IMR-90 (cell line): Measurements from ENCODE around the gene FUCA2. TPM values are rescaled to one million over a fixed set of nuclear protein-coding genes. Genes with fewer than 3 reads are reported as not detected.
"Not testable (repeated sequence)": the region's sequence is repeated elsewhere in the genome, so short reads cannot be mapped to it uniquely, and the experiment has no call there.

Experiments
- ATAC-seq: fragments of 200-7000 bp; cut with Tn5 transposase; 2 replicates; pipeline ENCODE4 v1.9.1; 2020; ENCODE audit warnings: low read depth, mild to moderate bottlenecking, moderate library complexity
- BruUV-seq: library from RNA; stranded (reverse); fragments of 400-500 nt; replicated peaks from 2 replicates; lab custom pipeline; 2021; lab: Mats Ljungman, UMichigan
- CTCF ChIA-PET: fragments of 300-600 bp; formaldehyde crosslinking; extraction: SDS; loops from one replicate; lab custom pipeline; 2021; ENCODE audit warnings: antibody characterized with exemption; lab: Yijun Ruan, JAX
- POLR2A ChIA-PET: fragments of 300-600 bp; sonication (Branson Sonifier 250); formaldehyde crosslinking; loops from one replicate; lab custom pipeline; 2022; ENCODE audit warnings: antibody characterized with exemption; ENCODE audit not compliant: unreplicated experiment; lab: Charles Lee
- DNase-seq: peaks from one replicate; pipeline ENCODE4 v3.0.0; 2013
- H2AFZ ChIP-seq: replicated peaks from 2 replicates; pipeline ENCODE3; 2013; ENCODE audit warnings: low read length, mild to moderate bottlenecking; ENCODE audit not compliant: poor library complexity
- H2AK5ac ChIP-seq: 2 replicates; pipeline ENCODE4 v1.6.1; 2013; ENCODE audit warnings: low read depth, low read length, inconsistent platforms
- H2AK9ac ChIP-seq: replicated peaks from 2 replicates; pipeline ENCODE3; 2013; ENCODE audit warnings: mild to moderate bottlenecking, low read depth, low read length, moderate library complexity; ENCODE audit not compliant: poor library complexity
- H2BK120ac ChIP-seq: 2 replicates; pipeline ENCODE4 v1.6.1; 2013; ENCODE audit warnings: low read depth, low read length, inconsistent platforms
- H2BK15ac ChIP-seq: 3 replicates; pipeline ENCODE4 v1.6.1; 2013; ENCODE audit warnings: low read depth, low read length, inconsistent platforms
- H2BK20ac ChIP-seq: 2 replicates; pipeline ENCODE4 v1.6.1; 2013; ENCODE audit warnings: low read depth, mild to moderate bottlenecking, inconsistent platforms, low read length, moderate library complexity
- H2BK5ac ChIP-seq: 2 replicates; pipeline ENCODE4 v1.6.1; 2013; ENCODE audit warnings: mild to moderate bottlenecking, low read depth, low read length, inconsistent platforms; ENCODE audit not compliant: poor library complexity, severe bottlenecking
- H3K14ac ChIP-seq: replicated peaks from 2 replicates; pipeline ENCODE4 v1.6.1; 2013; ENCODE audit warnings: low read depth, low read length, inconsistent platforms
- H3K18ac ChIP-seq: 2 replicates; pipeline ENCODE4 v1.6.1; 2013; ENCODE audit warnings: low read depth, low read length, control low read depth
- H3K23ac ChIP-seq: 2 replicates; pipeline ENCODE4 v1.6.1; 2013; ENCODE audit warnings: low read depth, low read length, inconsistent platforms
- H3K27ac ChIP-seq: 2 replicates; pipeline ENCODE4 v1.5.1; 2013; ENCODE audit warnings: mild to moderate bottlenecking, control low read depth, low read length; ENCODE audit not compliant: insufficient read depth
- H3K27me3 ChIP-seq: 2 replicates; pipeline ENCODE4 v1.6.1; 2013; ENCODE audit warnings: low read length; ENCODE audit not compliant: control insufficient read depth, insufficient read depth
- H3K36me3 ChIP-seq: 2 replicates; pipeline ENCODE4 v1.6.1; 2013; ENCODE audit warnings: low read length, mixed read lengths; ENCODE audit not compliant: control insufficient read depth, insufficient read depth
- H3K4ac ChIP-seq: 2 replicates; pipeline ENCODE4 v1.6.1; 2013; ENCODE audit warnings: low read depth, low read length, inconsistent platforms
- H3K4me1 ChIP-seq: 2 replicates; pipeline ENCODE4 v1.6.1; 2013; ENCODE audit warnings: low read length, mixed read lengths; ENCODE audit not compliant: control insufficient read depth, insufficient read depth
- H3K4me2 ChIP-seq: 2 replicates; pipeline ENCODE4 v1.6.1; 2013; ENCODE audit warnings: low read depth, mild to moderate bottlenecking, control low read depth, low read length, moderate library complexity
- H3K4me3 ChIP-seq: 2 replicates; pipeline ENCODE4 v1.5.1; 2013; ENCODE audit warnings: low read depth, mild to moderate bottlenecking, control low read depth, low read length, moderate library complexity; ENCODE audit not compliant: insufficient read depth
- H3K56ac ChIP-seq: 2 replicates; pipeline ENCODE4 v1.6.1; 2013; ENCODE audit warnings: low read length, inconsistent platforms; ENCODE audit not compliant: insufficient read depth; ENCODE audit errors: extremely low read depth
- H3K79me1 ChIP-seq, 2 experiments: 2 replicates each; pipeline ENCODE4 v1.6.1; 2013; ENCODE audit warnings: low read length in 2 of 2, inconsistent platforms in 1 of 2, low read depth in 1 of 2
- H3K9ac ChIP-seq: 2 replicates; pipeline ENCODE4 v1.6.1; 2013; ENCODE audit warnings: low read depth, low read length, control low read depth
- H3K9me1 ChIP-seq: 2 replicates; pipeline ENCODE4 v1.6.1; 2013; ENCODE audit warnings: low read length, inconsistent platforms; ENCODE audit not compliant: insufficient read depth
- H3K9me3 ChIP-seq: 2 replicates; pipeline ENCODE4 v1.6.1; 2013; ENCODE audit warnings: low read length; ENCODE audit not compliant: control insufficient read depth, insufficient read depth
- H4K20me1 ChIP-seq: 2 replicates; pipeline ENCODE4 v1.6.1; 2013; ENCODE audit warnings: low read length, inconsistent platforms; ENCODE audit not compliant: insufficient read depth
- H4K5ac ChIP-seq: 2 replicates; pipeline ENCODE4 v1.6.1; 2013; ENCODE audit warnings: mild to moderate bottlenecking, low read depth, low read length, control low read depth
- H4K8ac ChIP-seq, 2 experiments: 2 replicates each; pipeline ENCODE4 v1.6.1; 2013; ENCODE audit warnings: low read depth in 2 of 2, low read length in 2 of 2, control low read depth in 1 of 2, inconsistent platforms in 1 of 2
- H4K91ac ChIP-seq: 2 replicates; pipeline ENCODE4 v1.6.1; 2013; ENCODE audit warnings: low read depth, low read length, inconsistent platforms; ENCODE audit not compliant: insufficient read depth
- BHLHE40 ChIP-seq: fragments of 150-350 bp; IDR thresholded peaks from 2 replicates; pipeline ENCODE4 v1.6.1; 2016; ENCODE audit warnings: mild to moderate bottlenecking, low read depth, low read length
- POLR2A ChIP-seq: IDR thresholded peaks from 2 replicates; pipeline ENCODE4 v1.6.1; 2012; ENCODE audit warnings: mild to moderate bottlenecking, low read depth, low read length
- WGBS, 2 experiments: methylation state at CpG; one replicate each; pipeline versions ENCODE4 v1.1.5 to v1.1.7; 2013; ENCODE audit warnings: missing lambda C conversion rate in 2 of 2; ENCODE audit not compliant: insufficient read length in 1 of 2; ENCODE audit errors: extremely low coverage in 2 of 2; 5-methylcytosine and 5-hydroxymethylcytosine counted together
- dilution Hi-C: fragments of 300-500 bp; cut with HindIII; formaldehyde crosslinking; loops from one replicate; pipeline ENCODE4 v1.14.3; 2018; ENCODE audit warnings: low sequenced_read_pairs; ENCODE audit not compliant: unreplicated experiment
- in situ Hi-C: fragments of 300-500 bp; cut with MboI; formaldehyde crosslinking; loops from 3 replicates; pipeline ENCODE4 v1.14.3; 2019; ENCODE audit warnings: low sequenced_read_pairs, inconsistent platforms, mixed read lengths
- intact Hi-C: fragments of 100-400 bp; cut with micrococcal nuclease; formaldehyde crosslinking; loops from 2 replicates; pipeline ENCODE4 v1.10.0; 2022
- microRNA-seq, 2 experiments: library from miRNA; stranded (forward) in 1 of 2; unstranded in 1 of 2; fragments of 10-50 nt in 1 of 2; fragments of <30 nt in 1 of 2; gene quantifications in 1 of 2; microRNA quantifications in 1 of 2; one replicate each; pipeline versions ENCODE3 to v1.1.0; 2013 to 2020; ENCODE audit not compliant: insufficient read depth in 1 of 2, insufficient read length in 1 of 2, unreplicated experiment in 1 of 2
- polyA plus RNA-seq, 3 experiments: library from polyadenylated mRNA; depleted of rRNA; stranded (reverse); fragments of >200 nt; gene quantifications; 2 replicates each; pipeline ENCODE4 v1.2.3, GENCODE V29; 2012; ENCODE audit warnings: low replicate concordance in 1 of 3
- small RNA-seq, 5 experiments: library from RNA; depleted of rRNA; stranded (forward); fragments of <200 nt; gene quantifications; one replicate each; pipeline ENCODE3, GENCODE V24; 2012
- total RNA-seq: library from RNA; depleted of rRNA; stranded (reverse); fragments of >200 nt; gene quantifications from 2 replicates; pipeline ENCODE4 v1.2.3, GENCODE V29; 2012; rRNA removed

The FUCA2 gene
- total and polyA plus RNA-seq, 2 of the 4 experiments (the other 2 are of a cell fraction), result 44.1 to 47.4 TPM

DNA sequence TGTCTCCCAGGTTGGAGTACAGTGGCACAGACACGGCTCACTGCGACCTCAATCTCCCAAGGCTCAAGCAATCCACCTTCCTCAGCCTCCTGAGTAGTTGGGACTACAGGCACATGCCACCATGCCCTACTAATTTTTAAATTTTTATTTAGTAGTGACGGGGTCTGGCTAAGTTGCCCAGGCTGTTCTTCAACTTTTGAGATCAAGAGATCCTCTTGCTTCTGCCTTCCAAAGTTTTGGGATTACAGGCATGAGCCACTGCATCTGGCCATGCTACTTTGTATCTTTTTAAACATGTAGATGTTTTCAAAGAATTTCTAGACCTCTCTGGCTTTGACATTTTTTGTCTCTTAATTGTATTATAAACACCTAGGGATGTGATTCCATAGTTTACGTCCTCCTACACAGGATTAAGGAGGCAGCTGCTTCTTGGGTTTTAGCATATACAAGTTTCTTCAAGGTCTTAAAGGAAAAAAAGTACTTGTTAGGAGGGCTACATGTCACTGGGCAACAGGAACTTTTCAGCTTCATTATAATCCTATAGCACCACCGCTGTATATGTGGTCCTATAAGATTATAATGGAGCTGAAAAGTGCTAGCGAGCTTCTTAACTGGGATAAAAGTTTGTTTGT, 62.3 kb downstream of the FUCA2 start (continued):
- TF ChIP-seq BHLHE40 (no peak), POLR2A (no peak)

DNA sequence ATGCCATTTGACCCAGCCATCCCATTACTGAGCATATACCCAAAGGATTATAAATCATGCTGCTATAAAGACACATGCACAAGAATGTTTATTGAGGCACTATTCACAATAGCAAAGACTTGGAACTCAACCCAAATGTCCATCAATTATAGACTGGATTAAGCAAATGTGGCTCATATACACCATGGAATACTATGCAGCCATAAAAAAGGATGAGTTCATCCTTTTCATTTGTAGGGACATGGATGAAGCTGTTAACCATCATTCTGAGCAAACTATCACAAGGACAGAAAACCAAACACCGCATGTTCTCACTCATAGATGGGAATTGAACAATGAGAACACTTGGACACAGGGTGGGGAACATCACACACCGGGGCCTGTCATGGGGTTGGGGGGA, 63.7 kb downstream of the FUCA2 start:
- H4K5ac ChIP-seq, H3K9me1 ChIP-seq, H2AFZ ChIP-seq, DNase-seq, H3K23ac ChIP-seq, H3K4me3 ChIP-seq, H4K20me1 ChIP-seq, H4K91ac ChIP-seq, ATAC-seq, H3K14ac ChIP-seq, dilution Hi-C loops, H3K18ac ChIP-seq, H3K27ac ChIP-seq, in situ Hi-C loops, H4K8ac ChIP-seq, H3K36me3 ChIP-seq, H3K9me3 ChIP-seq, H3K56ac ChIP-seq, H2BK120ac ChIP-seq, POLR2A ChIA-PET, H3K4ac ChIP-seq, H3K4me1 ChIP-seq, H2BK15ac ChIP-seq, H2BK20ac ChIP-seq, H2AK9ac ChIP-seq, BruUV-seq, H3K9ac ChIP-seq, H3K4me2 ChIP-seq, H2BK5ac ChIP-seq, H3K27me3 ChIP-seq, H2AK5ac ChIP-seq: not testable (repeated sequence)
- no CpG with 5 or more reads among the region's 2 CpGs for WGBS, 2 experiments
- CTCF ChIA-PET, result interaction anchor here (0.7 kb wide), 2 partner anchors 62 to 96 kb away, joined by 3 to 6 read pairs; no protein-coding TSS in a partner anchor
- intact Hi-C loops, result loop anchor here (10.0 kb wide), 1 partner anchor 567 kb away; no protein-coding TSS in a partner anchor
- peaks cover 18 to 42% of the 10 kb centered on the region in 2 experiments for H3K79me1 ChIP-seq

Small RNA genes lying within 50 kb of the gene (microRNA-seq; reads per million reads assigned to microRNA genes)
- not detected for gene RNA5SP221 (ENCODE audit: insufficient read depth, insufficient read length)

Small RNA genes lying within 50 kb of the gene (small RNA-seq; reads per million reads assigned to genes)
- 0.04 to 4.2 (median 1.8) reads per million in 5 experiments for gene RNA5SP221

Other genes starting within 250 kb of the FUCA2 start
- gene ADAT2, start 61.0 kb downstream of the FUCA2 start, total RNA-seq, result 2.7 and 3.9 TPM in 2 replicates
- gene ADAT2, start 61.0 kb downstream of the FUCA2 start, polyA plus RNA-seq (2012; rRNA removed), result 3.2 and 5.4 TPM in 2 replicates
- gene PEX3, start 60.9 kb downstream of the FUCA2 start, total RNA-seq, result 13.3 and 16.4 TPM in 2 replicates
- gene PEX3, start 60.9 kb downstream of the FUCA2 start, polyA plus RNA-seq (2012; rRNA removed), result 13.7 and 15.1 TPM in 2 replicates
- 74.2 and 76.9 TPM in 2 replicates for gene PHACTR2, start 166.2 kb upstream of the FUCA2 start, total RNA-seq
- 12.7 and 14.5 TPM in 2 replicates for gene PHACTR2, start 166.2 kb upstream of the FUCA2 start, polyA plus RNA-seq (2012; rRNA removed)